ENCODE measurements around the gene CCDC27. TPM values are rescaled to one million over a fixed set of nuclear protein-coding genes. Genes with fewer than 3 reads are reported as not detected.

The CCDC27 gene
- total RNA-seq, 1 donor from 2014 or later: not detected

DNA sequence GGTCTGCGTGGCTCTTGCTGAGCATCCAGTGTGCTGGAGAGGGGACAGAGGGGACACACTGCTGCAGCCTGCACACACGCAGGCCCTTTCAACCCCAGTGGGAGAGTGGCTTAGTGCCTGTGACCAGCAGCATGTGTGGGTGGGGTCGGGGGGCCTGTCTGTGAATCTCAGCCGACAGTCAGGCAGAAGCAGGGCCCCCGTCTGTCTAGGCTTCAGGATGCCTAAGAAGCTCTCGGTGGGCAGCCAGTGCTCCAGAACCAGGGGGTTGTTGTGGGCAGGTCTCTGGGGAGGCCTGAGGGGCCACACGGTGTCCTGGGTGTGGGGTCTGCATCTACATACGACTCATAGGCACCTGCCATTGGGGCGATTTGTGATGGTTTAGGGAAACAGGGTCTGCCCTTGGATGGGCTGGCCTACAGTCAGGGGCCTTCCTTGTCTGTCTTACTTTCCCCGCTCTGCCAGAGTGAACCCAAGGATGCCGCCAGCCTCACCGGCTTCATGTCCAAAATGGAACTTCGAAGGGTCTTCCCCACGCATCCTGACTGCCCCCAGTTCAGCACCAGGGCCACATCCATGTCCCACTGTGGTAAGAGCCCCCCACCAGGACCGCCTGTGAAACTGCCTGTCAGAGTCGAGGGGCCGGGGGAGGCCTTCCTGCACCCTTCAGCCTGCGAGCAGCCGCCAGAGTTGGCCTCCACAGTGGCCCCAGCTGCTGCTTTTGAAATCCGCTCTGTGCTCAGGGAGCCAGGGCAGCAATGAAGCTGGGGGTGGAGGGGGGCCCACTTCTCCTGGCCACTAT, 1.6 kb downstream of the CCDC27 start:
- TF ChIP-seq CTCF (conservative IDR thresholded peaks at IDR 0.05; ENCODE audit: low read depth, low read length): no peak
- no peak for DNase-seq (ENCODE audit: low read depth)
- no peak overlapping the region for H3K4me3 ChIP-seq (ENCODE audit: low read depth, low read length)

GRCh38 chr1:3756394-3756793, 4.1 kb downstream of the CCDC27 start:
- no peak for DNase-seq (ENCODE audit: low read depth)
- H3K4me3 ChIP-seq (ENCODE audit: low read depth, low read length): no peak overlapping the region
- no peak for TF ChIP-seq CTCF (conservative IDR thresholded peaks at IDR 0.05; ENCODE audit: low read depth, low read length)

GRCh38 chr1:3759164-3759563, 6.9 kb downstream of the CCDC27 start:
- no peak overlapping the region for H3K4me3 ChIP-seq (ENCODE audit: low read depth, low read length)
- TF ChIP-seq CTCF (conservative IDR thresholded peaks at IDR 0.05; ENCODE audit: low read depth, low read length): no peak
- no peak for DNase-seq (ENCODE audit: low read depth)

GRCh38 chr1:3759796-3760195, 7.5 kb downstream of the CCDC27 start:
- no peak overlapping the region for H3K4me3 ChIP-seq (ENCODE audit: low read depth, low read length)
- no peak for TF ChIP-seq CTCF (conservative IDR thresholded peaks at IDR 0.05; ENCODE audit: low read depth, low read length)
- DNase-seq (ENCODE audit: low read depth): no peak

DNA sequence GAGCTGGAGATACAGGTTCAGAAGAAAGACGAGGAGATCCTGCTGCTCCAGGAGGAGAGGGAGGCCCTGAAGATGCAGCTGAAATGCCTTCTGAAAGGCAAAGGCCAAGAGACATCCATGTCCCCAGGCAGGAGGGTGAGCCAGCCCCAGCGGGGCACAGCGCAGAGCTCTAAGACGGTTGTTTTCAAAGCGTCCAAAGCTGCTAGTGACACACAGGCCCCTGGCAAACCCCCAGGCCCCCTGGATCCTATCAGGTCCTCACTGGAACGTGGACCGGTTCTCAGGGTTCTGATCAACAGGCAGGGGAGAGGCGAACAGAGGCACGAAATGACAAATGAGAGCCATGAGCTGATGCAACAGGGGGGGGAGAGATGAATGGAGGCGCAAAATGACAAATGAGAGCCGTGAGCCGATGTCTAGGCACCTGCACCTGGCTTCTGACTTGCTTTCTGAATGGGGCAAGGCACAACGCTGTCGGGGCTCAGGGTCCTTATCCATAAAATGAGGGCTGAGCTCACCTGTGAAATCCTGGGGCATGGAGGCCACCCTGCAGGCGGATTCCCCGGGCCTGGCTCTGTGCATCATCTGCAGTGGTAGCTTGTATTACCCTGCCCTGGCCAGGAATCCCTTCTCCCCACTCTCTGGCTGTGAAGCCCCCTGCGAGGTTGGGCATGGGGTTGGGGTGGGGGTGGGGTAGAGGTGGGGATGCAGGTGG, 9.2 kb downstream of the CCDC27 start:
- no peak for TF ChIP-seq CTCF (conservative IDR thresholded peaks at IDR 0.05; ENCODE audit: low read depth, low read length)
- H3K4me3 ChIP-seq (ENCODE audit: low read depth, low read length): no peak overlapping the region
- DNase-seq (ENCODE audit: low read depth): no peak

DNA sequence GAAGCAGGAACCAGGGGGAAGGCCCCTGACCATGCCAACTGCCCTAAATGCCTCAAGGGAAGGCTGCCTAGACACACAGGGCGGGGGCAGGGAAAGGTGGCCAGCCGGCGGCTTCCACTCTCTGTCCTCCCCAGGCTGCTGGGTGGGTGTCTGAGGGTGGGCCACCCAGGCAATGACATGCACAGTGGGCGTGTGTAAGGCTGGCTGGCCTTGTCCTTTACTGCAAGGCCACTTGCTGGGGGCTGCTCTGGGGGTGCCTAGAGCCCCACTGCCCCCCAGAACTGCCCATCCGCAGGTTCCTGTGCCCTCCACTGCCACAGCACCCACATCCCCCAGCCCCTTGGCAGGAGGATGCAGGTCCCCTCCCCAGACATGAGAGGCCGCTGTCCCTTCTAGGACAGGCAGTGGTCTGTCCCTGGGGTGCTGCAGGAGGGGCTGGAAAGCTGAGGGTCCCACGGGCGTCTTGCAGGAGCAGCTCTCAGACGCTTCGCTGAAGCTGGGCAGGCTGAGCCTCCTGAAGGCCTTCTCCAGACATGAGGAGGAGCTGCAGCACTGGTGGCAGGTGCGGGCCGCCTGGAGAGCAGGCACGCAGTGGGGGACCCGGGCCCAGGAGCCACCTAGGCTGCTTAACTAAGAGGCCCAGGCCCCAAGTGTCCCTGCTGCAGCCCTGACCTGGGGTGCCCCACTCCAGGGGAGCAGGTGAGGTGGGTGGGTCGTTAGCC, 10.1 kb downstream of the CCDC27 start:
- H3K4me3 ChIP-seq (ENCODE audit: low read depth, low read length): no peak overlapping the region
- no peak for TF ChIP-seq CTCF (conservative IDR thresholded peaks at IDR 0.05; ENCODE audit: low read depth, low read length)
- DNase-seq (ENCODE audit: low read depth): no peak
